Measurements from ENCODE around the gene ECSIT.

Gene ECSIT

DNA sequence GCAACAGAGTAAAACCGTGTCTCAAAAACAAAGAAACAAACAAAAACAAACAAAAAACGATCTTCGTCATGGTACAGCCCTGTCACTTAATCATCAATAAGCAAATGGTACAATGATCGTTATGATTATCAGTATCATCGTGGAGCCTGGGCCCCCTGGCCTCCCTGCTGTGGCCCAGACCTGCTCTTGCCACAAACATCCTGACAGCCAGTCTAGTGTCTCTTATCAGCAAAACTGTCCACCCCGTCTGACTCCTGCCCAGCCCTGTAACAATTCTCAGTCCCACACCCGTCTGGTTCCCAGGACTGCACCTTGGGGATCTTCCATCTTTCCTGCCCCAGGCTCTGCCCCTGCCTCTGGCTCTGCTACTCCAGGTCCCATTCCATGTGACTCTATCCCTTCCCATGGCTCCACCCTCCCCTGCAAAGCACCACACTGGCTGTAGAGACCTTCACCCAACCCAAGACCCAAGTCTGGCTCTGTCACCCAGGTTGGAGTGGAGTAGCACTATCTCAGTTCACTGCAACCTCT, 29.0 kb downstream of the ECSIT start:
- no peak for DNase-seq

DNA sequence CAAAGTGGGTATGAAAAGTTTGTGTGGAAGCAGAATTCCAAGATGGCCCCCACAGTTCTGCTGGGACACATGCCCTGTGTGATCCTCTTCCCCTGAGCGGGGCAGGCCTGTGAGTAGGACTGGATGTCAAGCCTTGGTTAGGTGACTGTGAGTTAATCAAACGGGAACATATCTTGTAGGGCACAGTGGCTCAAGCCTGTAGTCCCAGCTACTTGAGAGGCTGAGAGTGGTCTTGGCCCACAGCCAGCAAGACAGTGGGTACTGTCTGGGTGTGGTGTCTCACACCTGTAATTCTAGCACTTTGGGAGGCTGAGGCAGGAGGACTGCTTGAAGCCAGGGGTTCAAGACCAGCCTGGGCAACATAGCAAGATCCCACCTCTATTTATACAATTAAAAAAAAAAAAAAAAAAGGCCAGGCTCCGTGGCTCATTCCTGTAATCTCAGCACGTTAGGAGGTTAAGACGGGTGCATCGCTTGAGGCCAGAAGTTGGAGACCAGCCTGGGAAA, 29.7 kb downstream of the ECSIT start:
- no peak for DNase-seq

DNA sequence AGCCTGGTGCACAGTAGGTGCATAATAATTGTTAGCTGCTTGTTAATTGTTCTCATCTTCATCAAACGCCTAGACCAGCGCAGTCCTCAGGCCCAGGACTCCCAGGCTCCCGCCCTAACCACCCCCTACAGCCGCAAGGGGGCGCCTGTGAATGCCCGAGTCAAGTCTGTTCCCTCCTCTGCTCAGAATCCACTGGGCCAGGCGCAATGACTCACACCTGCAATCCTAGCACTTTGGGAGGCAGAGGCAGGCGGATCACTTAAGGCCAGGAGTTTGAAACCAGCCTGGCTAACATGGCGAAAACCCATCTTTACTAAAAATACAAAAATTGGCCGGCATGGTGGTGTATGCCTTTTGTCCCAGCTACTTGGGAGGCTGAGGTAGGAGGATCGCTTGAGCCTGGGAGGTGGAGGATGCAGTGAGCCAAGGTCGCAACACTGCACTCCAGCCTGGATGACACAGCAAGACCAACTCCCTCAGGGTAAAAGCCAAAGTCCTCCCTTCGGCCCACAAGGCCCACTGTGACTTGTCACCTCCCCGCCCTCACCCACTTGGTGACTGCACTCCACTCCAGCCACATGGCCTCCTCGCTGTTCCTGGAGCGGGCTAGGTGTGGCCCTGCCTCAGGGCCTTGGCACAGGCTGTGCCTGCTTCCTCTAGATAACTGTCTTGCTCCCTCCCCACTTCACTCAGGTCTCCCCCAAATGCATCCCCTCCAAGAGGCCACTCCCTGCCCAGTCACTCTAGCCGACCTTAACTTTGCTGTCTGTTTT, 32.4 kb downstream of the ECSIT start:
- DNase-seq, result peak; percentile 83

DNA sequence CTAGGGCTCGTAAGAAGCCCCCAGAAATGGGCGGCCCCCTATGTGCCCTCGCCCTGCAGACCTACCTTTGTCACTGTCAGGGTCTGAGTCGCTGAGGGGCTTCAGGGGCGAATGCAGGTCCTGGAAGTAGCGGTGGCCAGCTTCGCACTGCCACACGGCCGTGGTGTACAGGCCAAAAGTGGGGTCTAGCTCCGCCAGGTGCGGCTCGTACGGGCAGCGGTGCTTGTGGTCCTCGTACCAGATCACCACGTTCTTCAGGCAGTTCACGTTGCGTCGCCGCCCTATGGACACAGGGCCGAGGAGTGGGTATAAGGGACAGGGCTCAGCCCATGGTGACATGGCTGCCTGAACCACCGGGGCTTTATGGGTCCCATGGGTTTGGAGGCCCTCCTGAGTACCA, 33.0 kb downstream of the ECSIT start:
- no peak for DNase-seq

DNA sequence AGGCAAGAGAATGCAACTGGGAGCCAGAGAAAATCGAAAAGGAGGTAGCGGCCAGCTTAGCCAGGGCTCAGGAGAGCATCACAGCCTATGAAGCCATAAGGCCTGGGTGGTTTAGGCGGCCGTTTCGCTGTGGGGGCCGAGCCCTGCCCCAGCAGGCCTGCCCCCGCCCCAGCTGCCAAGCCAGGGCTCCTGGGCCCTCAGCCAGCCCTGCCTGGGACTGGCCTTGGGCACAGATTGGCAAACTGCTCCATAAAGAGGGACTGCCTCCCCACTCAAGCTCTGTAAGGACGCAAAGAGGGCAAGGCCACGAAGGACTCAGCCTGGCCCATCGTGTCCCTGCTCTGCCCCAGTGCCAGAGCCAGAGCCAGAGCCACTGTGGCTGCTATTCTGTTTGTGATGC, 33.5 kb downstream of the ECSIT start:
- no peak for DNase-seq

DNA sequence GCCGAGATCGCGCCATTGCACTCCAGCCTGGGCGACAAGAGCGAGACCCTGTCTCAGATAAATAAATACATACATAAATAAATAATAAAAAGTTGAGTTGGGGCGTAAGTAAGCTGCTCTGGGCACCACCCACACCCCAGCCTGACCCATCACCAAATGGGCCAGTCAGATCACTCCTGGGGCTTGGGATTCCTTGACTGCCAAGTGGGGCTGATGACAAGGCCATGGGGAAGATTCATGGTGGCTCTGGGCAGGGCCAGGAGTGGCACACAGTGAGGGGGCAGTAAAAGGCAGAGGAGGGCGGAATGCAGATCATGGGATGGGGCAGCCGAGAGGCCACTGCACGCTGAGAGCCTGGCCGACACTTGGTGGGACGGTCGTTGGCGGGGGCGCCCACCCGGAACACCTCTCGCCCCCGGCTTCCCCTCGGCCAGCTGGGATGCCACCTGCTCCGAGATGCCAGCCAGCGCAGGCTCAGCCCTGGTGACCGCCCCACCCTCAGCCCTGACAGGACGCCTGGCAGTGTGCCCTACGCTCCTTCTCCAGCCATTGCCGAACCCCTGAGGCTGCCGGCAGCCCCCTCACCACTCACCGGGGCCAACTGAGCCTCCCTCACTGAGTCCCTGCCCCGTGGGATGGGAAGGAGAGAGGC, 34.2 kb downstream of the ECSIT start:
- DNase-seq, result no peak

DNA sequence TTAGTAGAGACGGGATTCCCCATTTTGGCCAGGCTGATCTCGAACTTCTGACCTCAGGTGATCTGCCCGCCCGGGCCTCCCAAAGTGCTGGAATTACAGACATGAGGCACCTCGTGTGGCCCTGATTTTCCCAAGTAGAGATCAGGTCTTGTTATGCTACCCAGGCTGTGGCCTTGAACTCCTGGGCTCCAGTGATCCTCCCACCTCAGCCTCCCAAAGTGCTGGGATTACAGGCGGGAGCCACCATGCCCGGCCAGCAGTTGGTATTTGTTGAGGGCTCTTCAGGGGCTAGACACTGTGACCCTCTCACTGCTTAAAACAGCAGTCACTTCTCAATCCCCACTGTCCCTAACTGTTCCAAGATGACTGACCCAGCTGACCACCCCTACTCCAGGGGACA, 39.6 kb downstream of the ECSIT start:
- DNase-seq, result no peak

DNA sequence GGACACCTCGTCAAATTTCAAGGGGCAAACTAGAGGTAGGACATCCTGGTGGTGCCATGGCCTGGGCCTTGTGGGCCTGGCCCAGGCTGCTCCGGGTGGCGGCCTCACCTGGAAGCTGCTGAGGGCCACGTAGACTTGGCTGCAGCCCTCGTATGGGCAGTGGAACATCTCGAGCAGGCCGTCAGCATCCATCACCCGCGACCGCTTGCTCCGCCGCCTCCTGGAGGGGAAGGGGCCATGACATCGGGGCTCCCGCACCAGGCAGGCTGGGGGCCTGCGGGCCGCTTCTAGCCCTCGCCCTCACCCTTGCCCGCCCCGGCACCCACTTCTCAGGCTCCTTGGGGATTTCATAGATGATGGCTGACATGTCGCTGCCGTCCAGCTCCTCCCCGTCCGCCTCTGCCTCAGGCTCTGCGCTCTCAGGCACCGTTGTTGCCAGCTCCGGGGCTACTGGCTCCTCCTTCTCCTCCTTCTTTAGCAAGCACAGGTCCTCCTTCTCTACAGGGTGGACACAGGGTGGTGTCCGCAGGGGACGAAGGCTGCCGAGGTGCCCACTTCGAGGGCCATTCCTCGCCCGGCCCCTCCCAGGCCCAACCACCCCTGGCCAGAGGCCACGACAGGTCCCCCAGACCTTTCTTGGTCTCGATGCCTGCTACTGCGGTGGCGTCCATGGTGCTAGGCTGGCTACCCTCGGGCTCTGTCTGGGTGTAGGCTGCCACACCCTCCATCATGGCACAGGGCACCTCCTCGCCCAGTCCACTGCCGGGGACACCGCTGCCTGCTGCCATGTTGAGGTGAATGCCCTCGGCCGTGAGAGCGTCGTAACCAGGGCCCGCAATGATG, 42.1 kb downstream of the ECSIT start:
- DNase-seq, result no peak

DNA sequence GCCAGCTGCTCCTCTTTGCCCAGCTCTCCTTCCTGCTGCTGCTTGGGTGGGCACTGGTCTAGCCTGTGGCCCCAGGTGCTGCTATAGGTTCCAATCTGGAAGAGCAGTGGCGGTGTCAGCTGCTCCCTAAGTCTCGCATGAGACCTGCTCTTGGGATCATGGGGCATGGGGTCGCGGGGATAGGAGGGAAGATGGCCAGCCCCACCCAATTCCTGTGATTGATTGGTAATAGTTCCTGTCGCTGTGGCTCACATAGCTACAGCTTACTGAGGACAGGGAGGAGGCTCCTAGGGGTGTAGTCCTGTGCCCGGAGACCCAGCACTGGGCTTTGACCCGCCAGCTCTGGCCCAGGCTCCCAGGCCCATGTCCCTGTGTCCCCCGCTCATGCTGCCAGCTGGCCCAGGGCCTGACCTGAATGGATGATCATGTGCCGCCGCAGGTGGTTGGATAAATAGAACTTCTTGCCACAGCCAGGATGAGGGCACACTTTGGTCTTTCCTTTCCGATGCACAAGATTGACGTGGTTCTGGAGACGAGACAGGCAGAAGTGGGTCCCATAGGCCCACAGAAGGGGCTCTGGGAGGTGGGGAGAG, 43.6 kb downstream of the ECSIT start:
- no peak for DNase-seq

DNA sequence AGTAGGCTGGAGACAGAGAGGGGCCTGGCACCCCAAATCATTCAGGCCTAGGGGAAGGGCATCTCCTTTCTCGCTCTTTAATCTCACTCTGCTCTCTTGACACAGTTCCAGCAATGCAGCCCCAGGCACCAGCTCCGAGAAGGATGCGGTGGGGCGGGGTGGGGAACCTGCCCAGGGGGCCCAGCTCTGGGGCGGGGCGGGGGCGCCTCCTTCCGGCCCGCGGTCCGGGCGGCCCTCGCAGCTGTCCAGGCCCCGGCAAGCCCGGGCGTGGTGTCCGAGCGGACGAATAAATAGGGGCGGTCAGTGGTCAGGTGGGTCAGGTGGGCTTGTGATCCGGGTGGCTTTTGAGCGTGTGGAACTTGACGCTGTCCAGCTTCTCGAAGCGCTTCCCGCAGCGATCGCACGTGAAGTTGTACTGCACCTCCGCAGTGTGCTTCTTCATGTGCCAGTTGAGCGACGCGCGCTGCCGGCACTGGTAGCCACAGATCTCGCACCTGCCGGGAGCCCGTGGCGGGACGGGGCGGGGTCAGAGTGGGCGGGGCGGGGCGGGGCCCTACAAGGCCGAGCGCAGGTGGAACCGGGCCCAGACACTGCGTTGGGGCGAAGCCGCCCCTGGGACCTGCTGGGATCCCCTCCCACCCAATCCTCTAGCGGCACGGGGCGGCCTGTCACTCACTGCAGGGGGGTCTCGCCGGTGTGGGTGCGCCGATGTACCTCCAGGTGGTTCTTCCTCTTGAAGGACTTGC, 45.4 kb downstream of the ECSIT start:
- DNase-seq, result no peak

DNA sequence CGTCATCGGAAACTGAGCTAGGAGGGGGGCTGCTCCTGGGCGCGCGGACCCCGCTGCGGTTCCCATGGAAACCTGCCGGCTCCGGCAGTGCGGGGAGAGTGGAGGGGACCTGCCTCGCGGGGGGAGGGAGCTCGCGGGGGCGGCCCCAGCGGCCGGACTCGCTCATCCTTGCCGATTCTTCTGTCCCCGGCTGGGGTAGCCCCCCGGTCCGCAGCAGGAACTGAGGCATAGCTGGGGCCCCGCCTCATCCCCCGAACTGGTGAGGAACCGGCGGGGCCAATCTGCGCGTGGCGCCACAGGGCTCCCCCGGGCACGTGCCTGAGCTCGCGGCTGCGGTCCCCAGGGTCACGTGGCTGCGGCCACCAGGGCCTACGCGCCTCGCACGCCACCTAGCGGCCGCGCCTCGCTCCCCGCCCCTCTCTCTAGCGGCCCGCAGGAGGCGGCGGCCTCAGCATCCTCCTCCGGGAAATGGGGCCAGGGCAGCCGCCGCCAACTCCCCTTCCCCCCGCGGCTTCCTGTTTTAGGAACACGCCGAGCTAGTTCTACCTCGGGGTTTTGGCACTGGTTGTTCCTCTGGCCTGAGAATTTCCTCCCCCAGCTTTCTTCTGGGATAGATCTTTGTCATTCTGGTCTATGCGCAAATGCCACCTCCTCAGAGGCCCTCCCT, 46.4 kb downstream of the ECSIT start:
- peak; percentile 94 for DNase-seq

DNA sequence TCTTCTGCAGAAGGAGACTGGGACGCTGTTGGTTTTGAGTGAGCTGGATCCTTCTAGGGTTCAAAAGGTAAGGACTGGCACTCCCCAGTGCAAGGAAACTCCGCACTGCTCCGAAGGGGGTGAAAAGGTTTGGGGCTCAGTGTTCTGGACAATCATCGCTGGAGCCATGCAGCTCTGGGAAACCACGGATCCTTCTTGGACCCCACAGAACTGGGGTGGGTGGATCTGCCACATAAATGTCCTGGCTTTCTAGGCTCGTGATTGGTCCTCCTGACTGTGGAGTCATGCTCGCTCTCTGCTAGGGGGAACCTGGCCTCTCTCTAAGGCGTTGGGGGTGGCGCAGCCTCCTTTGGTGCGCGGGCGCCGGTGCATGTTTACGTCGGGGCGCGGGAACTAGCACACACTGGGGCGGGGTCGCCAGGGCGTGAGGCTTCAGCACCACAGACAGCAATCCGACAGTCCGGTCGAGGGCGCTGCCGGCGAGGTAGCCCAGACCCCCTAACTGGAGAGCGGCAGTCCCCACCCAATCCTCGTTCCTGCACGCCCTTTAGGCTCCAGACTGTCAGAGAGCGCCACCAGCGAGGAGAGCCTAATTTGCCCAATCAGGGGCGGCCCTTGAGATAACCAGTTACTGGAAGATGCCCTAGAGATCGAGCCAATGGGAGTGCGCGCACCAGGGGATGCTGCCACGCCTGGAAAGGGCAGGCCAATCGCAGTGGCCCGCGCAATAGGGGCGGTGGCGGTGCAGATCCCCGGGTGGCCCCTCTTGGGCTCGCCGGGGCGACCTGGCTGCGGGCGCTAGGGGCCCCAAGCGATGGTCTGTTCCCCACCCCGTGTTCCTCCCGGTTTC, 47.2 kb downstream of the ECSIT start:
- peak; percentile 88 for DNase-seq

DNA sequence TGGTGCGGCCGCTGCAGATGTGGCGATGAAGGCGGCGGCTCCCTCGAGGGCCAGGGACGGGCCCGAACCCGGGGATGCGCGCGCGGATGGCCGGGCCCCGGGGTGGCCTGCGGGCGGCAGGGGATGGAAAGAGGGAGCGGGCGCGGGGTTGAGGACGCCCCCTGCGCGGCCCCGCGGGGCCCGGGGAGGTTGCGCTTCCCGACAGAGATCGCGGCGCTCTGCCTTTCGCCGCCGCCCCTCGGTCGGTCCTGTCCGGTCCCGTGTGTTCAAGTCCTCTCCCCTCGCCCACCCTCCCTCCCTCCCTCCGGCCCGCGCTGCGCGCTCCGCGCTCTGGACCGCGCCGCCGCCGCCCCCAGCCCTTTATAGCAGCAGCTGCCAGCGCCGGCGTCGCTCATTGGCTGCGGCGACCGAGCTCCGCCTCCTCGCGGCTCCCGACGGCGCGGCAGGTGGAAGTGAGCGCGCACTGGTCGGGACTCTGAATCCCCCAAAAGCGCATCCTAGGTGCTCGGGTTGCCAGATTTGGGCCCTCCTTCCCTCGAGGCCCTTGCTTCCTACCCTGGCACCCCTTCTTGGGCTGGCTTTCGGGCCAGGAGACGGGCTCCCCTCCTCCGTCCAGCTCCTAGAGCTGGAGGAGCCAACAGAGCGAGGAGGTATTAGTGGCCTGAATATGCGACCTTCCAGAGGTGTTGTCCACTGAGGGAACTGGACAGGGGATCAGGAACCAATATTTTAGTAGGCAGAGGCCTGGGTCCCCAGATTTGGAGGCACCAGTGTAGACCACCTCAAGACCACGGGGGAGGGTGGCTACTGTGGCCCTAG, 48.0 kb downstream of the ECSIT start, which contains the start of gene ELAVL3:
Gene ELAVL3 (minus strand): TSS at position 332 of the 819 bp plus-strand sequence. CDS start 438 bp downstream, outside the sequence.
- DNase-seq, result no peak

DNA sequence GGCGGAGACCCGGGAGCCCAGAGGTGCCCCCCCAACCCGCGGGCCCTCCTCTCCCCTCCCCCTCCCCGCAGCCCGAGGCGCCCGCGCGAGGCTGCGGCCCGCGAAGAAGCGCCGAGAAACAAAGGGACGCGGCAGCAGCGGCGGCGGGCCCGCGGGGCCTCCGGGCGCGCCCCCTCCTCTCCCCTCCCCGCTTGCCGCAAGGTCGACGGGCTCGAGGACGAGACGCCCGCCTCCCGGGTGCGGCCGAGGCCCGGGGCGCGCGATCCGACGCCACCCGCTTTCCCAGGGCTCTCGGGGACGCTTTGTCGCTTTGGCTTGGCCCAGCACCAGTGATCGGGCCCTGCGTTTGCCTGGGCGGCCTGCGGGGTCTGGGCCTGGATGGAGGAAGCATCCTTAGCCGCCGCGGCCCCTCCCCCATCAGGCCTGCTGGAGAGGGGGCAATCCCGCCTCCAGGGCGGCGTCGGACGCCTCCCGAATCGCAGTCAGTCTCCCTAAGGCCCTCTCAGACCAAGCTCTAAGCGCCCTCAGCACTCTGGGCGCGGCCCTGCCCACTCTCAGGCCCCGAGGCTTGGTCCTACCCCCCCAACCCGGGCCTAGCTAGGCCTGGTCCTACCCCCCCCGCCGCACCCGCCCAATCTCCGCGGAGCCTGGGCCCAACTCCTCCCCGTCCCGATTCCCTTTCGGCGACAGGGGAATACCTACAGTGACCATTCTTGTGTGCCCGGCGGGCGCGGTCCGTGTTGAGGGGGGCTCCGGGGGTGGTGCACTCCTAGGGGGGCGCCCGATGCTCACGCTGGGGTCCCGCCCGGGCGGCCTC, 48.8 kb downstream of the ECSIT start:
- DNase-seq, result no peak

DNA sequence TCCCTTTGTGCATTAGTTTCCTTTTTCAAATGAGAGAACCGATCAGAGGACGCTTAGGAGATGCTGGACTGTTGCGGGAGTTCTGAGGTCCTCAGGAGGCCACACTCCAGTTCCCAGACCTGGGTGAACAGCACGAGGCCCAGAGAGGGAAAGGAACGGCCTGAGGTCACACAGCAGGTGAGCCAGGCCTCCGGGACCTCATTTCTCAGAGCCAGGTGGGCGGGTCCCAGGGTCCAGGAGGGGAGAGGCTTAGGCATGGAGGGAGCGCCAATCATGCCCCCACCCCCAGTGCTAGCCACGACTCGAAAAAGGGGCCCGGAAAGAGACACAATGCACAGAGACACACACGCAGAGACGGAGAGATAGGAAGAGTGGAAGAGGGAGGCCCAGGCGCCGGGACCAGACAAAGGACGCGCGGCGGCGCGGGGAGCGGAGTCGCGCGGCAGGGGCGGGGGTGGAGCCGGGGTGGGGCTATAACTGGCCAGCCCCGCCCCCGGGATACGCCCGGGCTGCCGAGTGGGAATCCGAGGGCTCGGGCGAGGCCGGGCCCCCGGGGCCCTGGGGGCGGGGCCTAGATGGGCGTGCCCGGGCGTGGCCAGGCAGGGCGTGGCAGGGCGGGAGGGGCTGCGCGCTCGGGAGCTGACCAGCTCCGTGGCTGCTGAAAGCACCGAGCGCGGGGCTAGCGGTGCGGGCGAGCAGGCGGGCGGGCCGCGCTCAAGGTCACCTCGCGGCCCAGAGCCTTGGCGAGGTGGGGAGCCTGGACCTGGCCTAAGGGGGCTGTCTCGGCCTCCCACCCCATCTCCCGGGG, 49.6 kb downstream of the ECSIT start:
- peak; percentile 63 for DNase-seq

DNA sequence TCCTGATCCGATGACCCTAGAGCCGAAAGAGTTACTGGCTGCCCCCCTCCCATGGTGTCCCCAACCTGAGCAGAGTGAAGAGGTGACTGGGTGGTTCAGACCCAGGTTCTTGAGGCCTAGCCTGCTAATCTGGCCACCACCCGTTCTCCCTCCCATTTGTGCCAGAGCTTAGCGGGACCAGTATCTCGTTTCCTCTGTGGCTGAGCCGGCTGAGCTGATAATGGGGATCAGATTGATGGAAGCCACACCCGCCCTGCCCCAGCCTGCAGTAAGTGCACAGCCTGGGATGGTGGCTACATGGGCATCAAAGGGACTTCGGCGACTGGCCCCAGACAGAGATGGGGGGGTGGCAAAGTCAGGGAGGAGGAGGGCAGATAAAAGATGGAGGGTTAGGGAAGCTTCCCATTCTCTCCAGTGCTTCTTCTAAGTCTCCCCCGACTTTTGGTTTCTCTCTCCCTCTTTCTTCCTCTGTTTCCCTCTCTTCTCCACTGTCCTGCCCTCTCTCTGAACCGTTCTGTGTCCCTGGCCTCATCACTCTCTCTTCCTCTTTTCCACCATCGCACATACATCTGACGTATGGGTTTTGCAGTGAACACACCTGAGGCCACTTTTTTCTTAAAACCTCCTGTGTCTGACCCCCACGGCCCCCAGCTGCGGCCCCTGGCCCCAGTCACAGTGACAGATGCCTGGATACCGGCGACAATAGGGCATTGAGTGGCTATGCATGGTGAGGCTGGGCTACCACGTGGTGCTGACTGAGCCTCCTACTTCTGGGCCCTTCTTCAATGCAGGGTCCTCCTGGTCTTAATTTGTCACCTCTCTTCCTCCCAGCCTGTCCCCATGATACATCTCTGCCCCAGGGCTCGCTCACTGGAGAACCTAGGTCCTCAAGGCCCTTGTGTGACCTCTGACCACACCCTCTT, 50.5 kb downstream of the ECSIT start:
- DNase-seq, result no peak

DNA sequence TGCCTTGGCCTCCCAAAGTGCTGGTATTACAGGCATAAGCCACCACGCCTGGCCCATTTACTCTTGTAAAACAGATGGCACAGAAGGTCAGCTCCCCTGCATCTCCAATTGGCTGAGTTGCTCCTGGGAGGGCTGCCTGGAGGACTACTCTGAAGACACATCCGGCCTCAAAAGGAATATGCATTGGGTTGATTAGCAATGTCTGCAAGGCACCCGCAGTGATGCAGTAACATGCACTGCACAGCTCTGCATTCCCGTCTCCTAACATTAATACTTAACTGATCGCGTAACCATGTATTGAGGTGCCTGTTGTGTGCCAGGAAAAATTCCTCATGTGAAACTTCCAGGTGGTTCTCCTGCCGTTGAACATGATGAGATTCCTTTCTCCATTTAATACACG, 53.1 kb downstream of the ECSIT start:
- no peak for DNase-seq
